ENCODE data around the gene PTCH2. TPM values are rescaled to one million over a fixed set of nuclear protein-coding genes. Genes with fewer than 3 reads are reported as not detected.

Gene PTCH2
- total and polyA plus RNA-seq, 2 of the 13 experiments (the other 11 are each of a cell fraction or from before 2014, with no cell fraction given): 0.60 to 1.5 TPM

DNA sequence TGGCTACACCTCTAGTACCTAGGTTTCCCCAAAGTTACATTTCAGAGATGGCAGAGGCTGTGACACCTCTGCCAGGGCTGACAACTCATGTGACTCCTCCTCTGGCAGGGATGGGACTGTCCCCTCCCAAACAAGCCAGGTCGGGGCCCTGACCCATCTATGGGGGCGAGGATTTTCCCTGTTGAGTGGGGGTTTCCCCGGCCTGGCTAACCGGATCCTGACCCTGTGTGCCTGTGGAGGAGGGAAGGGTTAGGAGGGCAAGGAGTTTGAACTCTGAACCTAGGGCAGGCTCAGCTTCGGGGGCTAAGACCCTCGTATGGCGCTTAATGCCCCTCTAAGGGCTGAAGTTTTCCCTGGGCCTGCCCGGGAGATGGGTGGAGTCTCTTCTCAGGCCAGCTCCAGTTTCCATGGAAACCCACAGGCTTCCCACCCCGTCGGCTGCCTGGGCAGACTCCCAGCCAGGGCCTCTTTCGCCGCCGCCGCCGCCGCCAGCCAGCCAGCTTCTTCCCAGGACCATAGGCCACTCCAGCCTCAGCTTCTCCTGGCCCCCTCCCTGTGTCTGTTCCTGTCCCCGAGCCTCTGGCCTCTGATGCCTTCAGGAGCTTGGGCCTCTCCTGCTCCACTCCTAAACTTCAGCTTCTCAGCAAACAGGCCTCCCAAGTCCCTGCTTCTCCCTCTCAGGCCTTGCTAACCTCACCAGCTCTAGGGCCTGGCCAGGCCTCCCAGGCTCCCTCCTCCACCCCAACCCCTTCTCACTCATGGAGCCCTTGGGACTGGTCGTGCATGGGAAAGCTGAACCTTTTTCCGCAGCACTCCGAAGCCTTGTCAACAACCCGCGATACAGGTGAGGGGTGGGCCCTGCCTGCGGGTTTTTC is 34.8 kb downstream of the PTCH2 start, which contains the start of gene BTBD19 (continued):
- TF ChIP-seq, protein P1, sequence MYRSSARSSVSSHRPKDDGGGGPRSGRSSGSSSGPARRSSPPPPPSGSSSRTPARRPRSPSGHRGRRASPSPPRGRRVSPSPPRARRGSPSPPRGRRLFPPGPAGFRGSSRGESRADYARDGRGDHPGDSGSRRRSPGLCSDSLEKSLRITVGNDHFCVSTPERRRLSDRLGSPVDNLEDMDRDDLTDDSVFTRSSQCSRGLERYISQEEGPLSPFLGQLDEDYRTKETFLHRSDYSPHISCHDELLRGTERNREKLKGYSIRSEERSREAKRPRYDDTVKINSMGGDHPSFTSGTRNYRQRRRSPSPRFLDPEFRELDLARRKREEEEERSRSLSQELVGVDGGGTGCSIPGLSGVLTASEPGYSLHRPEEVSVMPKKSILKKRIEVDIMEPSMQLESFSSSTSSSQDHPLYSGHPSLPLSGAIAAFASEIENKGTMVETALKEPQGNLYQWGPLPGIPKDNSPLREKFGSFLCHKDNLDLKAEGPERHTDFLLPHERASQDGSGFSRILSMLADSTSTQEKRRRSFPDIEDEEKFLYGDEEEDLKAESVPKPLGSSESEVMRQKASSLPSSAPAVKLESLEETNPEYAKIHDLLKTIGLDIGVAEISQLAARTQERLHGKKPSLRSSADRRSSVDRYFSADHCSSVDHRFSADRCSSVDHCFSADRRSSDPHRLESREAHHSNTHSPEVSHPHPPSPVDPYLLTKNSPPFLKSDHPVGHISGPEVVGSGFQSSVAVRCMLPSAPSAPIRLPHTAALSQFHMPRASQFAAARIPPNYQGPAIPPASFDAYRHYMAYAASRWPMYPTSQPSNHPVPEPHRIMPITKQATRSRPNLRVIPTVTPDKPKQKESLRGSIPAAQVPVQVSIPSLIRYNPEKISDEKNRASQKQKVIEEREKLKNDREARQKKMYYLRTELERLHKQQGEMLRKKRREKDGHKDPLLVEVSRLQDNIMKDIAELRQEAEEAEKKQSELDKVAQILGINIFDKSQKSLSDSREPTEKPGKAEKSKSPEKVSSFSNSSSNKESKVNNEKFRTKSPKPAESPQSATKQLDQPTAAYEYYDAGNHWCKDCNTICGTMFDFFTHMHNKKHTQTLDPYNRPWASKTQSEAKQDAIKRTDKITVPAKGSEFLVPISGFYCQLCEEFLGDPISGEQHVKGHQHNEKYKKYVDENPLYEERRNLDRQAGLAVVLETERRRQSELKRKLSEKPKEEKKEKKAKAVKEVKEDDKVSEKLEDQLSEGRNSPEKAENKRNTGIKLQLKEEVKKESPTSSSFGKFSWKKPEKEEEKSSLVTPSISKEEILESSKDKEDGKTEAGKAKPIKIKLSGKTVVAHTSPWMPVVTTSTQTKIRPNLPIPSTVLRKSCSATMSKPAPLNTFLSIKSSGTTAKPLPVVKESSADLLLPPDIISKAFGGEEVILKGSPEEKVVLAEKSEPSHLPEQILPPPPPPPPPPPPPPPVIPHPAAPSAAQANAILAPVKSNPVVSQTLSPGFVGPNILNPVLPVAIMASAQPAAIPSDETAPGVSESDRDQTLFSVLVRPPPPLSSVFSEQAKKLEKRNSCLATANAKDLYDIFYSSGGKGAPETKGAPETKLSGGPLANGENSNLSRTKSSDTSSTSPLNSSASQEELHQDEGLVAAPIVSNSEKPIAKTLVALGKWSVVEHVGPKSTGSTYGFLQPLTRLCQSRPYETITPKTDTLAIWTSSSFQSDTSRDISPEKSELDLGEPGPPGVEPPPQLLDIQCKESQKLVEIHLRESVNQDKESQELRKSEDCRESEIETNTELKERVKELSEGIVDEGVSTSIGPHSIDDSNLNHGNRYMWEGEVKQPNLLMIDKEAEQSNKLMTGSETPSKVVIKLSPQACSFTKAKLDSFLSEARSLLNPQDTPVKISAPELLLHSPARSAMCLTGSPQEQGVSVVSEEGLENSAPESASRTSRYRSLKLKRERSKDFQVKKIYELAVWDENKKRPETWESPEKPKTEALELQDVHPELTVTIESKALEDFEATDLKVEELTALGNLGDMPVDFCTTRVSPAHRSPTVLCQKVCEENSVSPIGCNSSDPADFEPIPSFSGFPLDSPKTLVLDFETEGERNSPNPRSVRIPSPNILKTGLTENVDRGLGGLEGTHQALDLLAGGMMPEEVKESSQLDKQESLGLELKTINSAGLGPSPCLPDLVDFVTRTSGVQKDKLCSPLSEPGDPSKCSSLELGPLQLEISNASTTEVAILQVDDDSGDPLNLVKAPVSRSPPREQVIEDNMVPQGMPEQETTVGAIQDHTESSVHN (CRISPR knock-in tag; IDR thresholded peaks at IDR 0.05): no peak
- TF ChIP-seq ZNF724P (CRISPR knock-in tag; IDR thresholded peaks at IDR 0.05; ENCODE audit: borderline replicate concordance) (no peak), SMAD3 (CRISPR knock-in tag; IDR thresholded peaks at IDR 0.05) (no peak), BCL6 (CRISPR knock-in tag; IDR thresholded peaks at IDR 0.05) (no peak; the same call in 1 of the 2 replicates), GLI4 (CRISPR knock-in tag; IDR thresholded peaks at IDR 0.05; ENCODE audit: borderline replicate concordance) (no peak), ZNF430 (CRISPR knock-in tag; IDR thresholded peaks at IDR 0.05) (no peak), TARDBP (CRISPR knock-in tag; IDR thresholded peaks at IDR 0.05) (no peak), GATAD1 (CRISPR knock-in tag; IDR thresholded peaks at IDR 0.05) (peak; percentile 41; the same call in 1 of the 2 replicates), MBNL3 (CRISPR knock-in tag; conservative IDR thresholded peaks at IDR 0.05) (no peak)
- TF ChIP-seq, protein P2, sequence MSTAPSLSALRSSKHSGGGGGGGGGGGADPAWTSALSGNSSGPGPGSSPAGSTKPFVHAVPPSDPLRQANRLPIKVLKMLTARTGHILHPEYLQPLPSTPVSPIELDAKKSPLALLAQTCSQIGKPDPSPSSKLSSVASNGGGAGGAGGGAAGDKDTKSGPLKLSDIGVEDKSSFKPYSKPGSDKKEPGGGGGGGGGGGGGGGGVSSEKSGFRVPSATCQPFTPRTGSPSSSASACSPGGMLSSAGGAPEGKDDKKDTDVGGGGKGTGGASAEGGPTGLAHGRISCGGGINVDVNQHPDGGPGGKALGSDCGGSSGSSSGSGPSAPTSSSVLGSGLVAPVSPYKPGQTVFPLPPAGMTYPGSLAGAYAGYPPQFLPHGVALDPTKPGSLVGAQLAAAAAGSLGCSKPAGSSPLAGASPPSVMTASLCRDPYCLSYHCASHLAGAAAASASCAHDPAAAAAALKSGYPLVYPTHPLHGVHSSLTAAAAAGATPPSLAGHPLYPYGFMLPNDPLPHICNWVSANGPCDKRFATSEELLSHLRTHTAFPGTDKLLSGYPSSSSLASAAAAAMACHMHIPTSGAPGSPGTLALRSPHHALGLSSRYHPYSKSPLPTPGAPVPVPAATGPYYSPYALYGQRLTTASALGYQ (CRISPR knock-in tag; IDR thresholded peaks at IDR 0.05): no peak
- TF ChIP-seq, protein P3, sequence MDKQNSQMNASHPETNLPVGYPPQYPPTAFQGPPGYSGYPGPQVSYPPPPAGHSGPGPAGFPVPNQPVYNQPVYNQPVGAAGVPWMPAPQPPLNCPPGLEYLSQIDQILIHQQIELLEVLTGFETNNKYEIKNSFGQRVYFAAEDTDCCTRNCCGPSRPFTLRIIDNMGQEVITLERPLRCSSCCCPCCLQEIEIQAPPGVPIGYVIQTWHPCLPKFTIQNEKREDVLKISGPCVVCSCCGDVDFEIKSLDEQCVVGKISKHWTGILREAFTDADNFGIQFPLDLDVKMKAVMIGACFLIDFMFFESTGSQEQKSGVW (CRISPR knock-in tag; IDR thresholded peaks at IDR 0.05; ENCODE audit: borderline replicate concordance): no peak
- TF ChIP-seq, protein P4, sequence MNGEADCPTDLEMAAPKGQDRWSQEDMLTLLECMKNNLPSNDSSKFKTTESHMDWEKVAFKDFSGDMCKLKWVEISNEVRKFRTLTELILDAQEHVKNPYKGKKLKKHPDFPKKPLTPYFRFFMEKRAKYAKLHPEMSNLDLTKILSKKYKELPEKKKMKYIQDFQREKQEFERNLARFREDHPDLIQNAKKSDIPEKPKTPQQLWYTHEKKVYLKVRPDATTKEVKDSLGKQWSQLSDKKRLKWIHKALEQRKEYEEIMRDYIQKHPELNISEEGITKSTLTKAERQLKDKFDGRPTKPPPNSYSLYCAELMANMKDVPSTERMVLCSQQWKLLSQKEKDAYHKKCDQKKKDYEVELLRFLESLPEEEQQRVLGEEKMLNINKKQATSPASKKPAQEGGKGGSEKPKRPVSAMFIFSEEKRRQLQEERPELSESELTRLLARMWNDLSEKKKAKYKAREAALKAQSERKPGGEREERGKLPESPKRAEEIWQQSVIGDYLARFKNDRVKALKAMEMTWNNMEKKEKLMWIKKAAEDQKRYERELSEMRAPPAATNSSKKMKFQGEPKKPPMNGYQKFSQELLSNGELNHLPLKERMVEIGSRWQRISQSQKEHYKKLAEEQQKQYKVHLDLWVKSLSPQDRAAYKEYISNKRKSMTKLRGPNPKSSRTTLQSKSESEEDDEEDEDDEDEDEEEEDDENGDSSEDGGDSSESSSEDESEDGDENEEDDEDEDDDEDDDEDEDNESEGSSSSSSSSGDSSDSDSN (CRISPR knock-in tag; IDR thresholded peaks at IDR 0.05): 0 out of 2 replicates have a peak, but pooled peaks have one; percentile 23
- TF ChIP-seq, protein P5, sequence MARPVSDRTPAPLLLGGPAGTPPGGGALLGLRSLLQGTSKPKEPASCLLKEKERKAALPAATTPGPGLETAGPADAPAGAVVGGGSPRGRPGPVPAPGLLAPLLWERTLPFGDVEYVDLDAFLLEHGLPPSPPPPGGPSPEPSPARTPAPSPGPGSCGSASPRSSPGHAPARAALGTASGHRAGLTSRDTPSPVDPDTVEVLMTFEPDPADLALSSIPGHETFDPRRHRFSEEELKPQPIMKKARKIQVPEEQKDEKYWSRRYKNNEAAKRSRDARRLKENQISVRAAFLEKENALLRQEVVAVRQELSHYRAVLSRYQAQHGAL (CRISPR knock-in tag; IDR thresholded peaks at IDR 0.05; ENCODE audit: not compliant biosample characterization): peak; percentile 15

Measured in HepG2 (cell line).